ENCODE measurements around the gene GTSE1.

Gene GTSE1

GRCh38 chr22:46315976-46316375 lies 19.3 kb downstream of the GTSE1 start:
- no peak for DNase-seq (ENCODE audit: low spot score)
- no peak for ATAC-seq (ENCODE audit: low read depth)
- TF ChIP-seq, protein P1, sequence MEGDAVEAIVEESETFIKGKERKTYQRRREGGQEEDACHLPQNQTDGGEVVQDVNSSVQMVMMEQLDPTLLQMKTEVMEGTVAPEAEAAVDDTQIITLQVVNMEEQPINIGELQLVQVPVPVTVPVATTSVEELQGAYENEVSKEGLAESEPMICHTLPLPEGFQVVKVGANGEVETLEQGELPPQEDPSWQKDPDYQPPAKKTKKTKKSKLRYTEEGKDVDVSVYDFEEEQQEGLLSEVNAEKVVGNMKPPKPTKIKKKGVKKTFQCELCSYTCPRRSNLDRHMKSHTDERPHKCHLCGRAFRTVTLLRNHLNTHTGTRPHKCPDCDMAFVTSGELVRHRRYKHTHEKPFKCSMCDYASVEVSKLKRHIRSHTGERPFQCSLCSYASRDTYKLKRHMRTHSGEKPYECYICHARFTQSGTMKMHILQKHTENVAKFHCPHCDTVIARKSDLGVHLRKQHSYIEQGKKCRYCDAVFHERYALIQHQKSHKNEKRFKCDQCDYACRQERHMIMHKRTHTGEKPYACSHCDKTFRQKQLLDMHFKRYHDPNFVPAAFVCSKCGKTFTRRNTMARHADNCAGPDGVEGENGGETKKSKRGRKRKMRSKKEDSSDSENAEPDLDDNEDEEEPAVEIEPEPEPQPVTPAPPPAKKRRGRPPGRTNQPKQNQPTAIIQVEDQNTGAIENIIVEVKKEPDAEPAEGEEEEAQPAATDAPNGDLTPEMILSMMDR (IDR thresholded peaks at IDR 0.05; ENCODE audit: poor library complexity, severe bottlenecking) = no peak
- H3K27ac ChIP-seq (ENCODE audit: poor library complexity, severe bottlenecking) = no peak overlapping the region
- H3K4me1 ChIP-seq (ENCODE audit: insufficient read depth, poor library complexity, severe bottlenecking) = no peaks in the 10 kb centered on the region
- H3K9me3 ChIP-seq (ENCODE audit: severe bottlenecking) = no peaks in the 10 kb centered on the region
- H3K36me3 ChIP-seq (ENCODE audit: low read depth) = peaks cover 75% of the 10 kb centered on the region
- H3K27me3 ChIP-seq (ENCODE audit: insufficient read depth, poor library complexity, severe bottlenecking) = no peaks in the 10 kb centered on the region
- H3K4me3 ChIP-seq (ENCODE audit: severe bottlenecking) = no peak overlapping the region

- DNase-seq (ENCODE audit: low spot score) (no peak), ATAC-seq (ENCODE audit: low read depth) (no peak)
- Histone ChIP-seq H3K27ac (ENCODE audit: poor library complexity, severe bottlenecking) (no peak overlapping the region), H3K4me3 (ENCODE audit: severe bottlenecking) (no peak overlapping the region), H3K27me3 (ENCODE audit: insufficient read depth, poor library complexity, severe bottlenecking) (no peaks in the 10 kb centered on the region), H3K9me3 (ENCODE audit: severe bottlenecking) (no peaks in the 10 kb centered on the region), H3K36me3 (ENCODE audit: low read depth) (peaks cover 67% of the 10 kb centered on the region), H3K4me1 (ENCODE audit: insufficient read depth, poor library complexity, severe bottlenecking) (no peaks in the 10 kb centered on the region)
- TF ChIP-seq, protein P1 (IDR thresholded peaks at IDR 0.05; ENCODE audit: poor library complexity, severe bottlenecking) = no peak
Measured at GRCh38 chr22:46317646-46318045, 21.0 kb downstream of the GTSE1 start.

GRCh38 chr22:46318576-46318975 lies 21.9 kb downstream of the GTSE1 start:
- no peaks in the 10 kb centered on the region for H3K9me3 ChIP-seq (ENCODE audit: severe bottlenecking)
- no peak overlapping the region for H3K4me3 ChIP-seq (ENCODE audit: severe bottlenecking)
- H3K36me3 ChIP-seq (ENCODE audit: low read depth) = peaks cover 63% of the 10 kb centered on the region

DNA sequence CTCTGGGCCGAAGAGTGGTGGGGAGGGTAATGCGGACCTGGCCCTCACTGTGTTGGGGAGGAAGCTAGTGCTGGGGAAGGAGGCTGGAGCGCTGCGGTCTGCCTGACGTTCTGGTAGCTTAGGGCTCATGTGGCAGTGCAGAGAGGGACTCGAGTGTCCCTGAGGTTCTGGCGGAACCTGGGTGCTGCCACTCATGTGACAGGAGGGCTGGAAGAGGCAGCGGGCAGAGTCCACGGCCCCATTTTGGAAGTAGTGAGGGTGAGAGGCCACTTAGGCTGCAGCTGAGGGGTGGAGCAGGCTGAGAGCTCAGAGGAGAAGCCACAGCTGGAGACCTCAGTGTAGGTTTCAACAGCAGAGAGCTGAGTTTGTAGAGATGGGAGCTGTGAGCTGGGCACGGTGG lies 22.6 kb downstream of the GTSE1 start:
- H3K4me3 ChIP-seq (ENCODE audit: severe bottlenecking) = no peak overlapping the region
- H3K36me3 ChIP-seq (ENCODE audit: low read depth) = peaks cover 62% of the 10 kb centered on the region

More at GRCh38 chr22:46318576-46318975, 21.9 kb downstream of the GTSE1 start:
- DNase-seq (ENCODE audit: low spot score) (no peak), ATAC-seq (ENCODE audit: low read depth) (no peak)
- Histone ChIP-seq H3K27ac (ENCODE audit: poor library complexity, severe bottlenecking) (no peak overlapping the region), H3K4me1 (ENCODE audit: insufficient read depth, poor library complexity, severe bottlenecking) (no peaks in the 10 kb centered on the region), H3K27me3 (ENCODE audit: insufficient read depth, poor library complexity, severe bottlenecking) (no peaks in the 10 kb centered on the region)
- TF ChIP-seq, protein P1 (IDR thresholded peaks at IDR 0.05; ENCODE audit: poor library complexity, severe bottlenecking) = no peak

GRCh38 chr22:46320166-46320710 lies 23.6 kb downstream of the GTSE1 start:
- H3K27me3 ChIP-seq (ENCODE audit: insufficient read depth, poor library complexity, severe bottlenecking) = no peaks in the 10 kb centered on the region
- no peak overlapping the region for H3K4me3 ChIP-seq (ENCODE audit: severe bottlenecking)
- no peaks in the 10 kb centered on the region for H3K4me1 ChIP-seq (ENCODE audit: insufficient read depth, poor library complexity, severe bottlenecking)
- TF ChIP-seq, protein P1 (IDR thresholded peaks at IDR 0.05; ENCODE audit: poor library complexity, severe bottlenecking) = no peak
- DNase-seq (ENCODE audit: low spot score) (no peak), ATAC-seq (ENCODE audit: low read depth) (no peak)
- H3K36me3 ChIP-seq (ENCODE audit: low read depth) = peaks cover 66% of the 10 kb centered on the region
- H3K27ac ChIP-seq (ENCODE audit: poor library complexity, severe bottlenecking) = no peak overlapping the region
- no peaks in the 10 kb centered on the region for H3K9me3 ChIP-seq (ENCODE audit: severe bottlenecking)

More for the DNA sequence above, 22.6 kb downstream of the GTSE1 start:
- Histone ChIP-seq H3K27me3 (ENCODE audit: insufficient read depth, poor library complexity, severe bottlenecking) (no peaks in the 10 kb centered on the region), H3K27ac (ENCODE audit: poor library complexity, severe bottlenecking) (no peak overlapping the region), H3K9me3 (ENCODE audit: severe bottlenecking) (no peaks in the 10 kb centered on the region), H3K4me1 (ENCODE audit: insufficient read depth, poor library complexity, severe bottlenecking) (no peaks in the 10 kb centered on the region)
- ATAC-seq (ENCODE audit: low read depth) (no peak), DNase-seq (ENCODE audit: low spot score) (no peak)
- TF ChIP-seq, protein P1 (IDR thresholded peaks at IDR 0.05; ENCODE audit: poor library complexity, severe bottlenecking) = no peak

All from RWPE2 (cell line).